ENCODE data around the gene NGEF.

- TF ChIP-seq CTCF (conservative IDR thresholded peaks at IDR 0.05 in 1 of 2, IDR thresholded peaks at IDR 0.05 in 1 of 2; ENCODE audit: extremely low read depth in 1 of 2, insufficient read depth in 1 of 2, low read depth in 1 of 2, low read length in 2 of 2) (no peak), EZH2 (IDR thresholded peaks at IDR 0.05; ENCODE audit: borderline replicate concordance, low read length) (no peak)
These were observed 109.1 kb downstream of the NGEF start for GRCh38 chr2:232903989-232904388.
